ENCODE data around the gene SRRM3. TPM values are rescaled to one million over a fixed set of nuclear protein-coding genes. Genes with fewer than 3 reads are reported as not detected.

Gene SRRM3
- total and polyA plus RNA-seq, 9 of the 15 experiments (the other 6 are each of a cell fraction or from before 2014, with no cell fraction given) = 0.04 to 0.91 (median 0.46) TPM; not detected in 2

GRCh38 chr7:76303202-76304147, 101.8 kb downstream of the SRRM3 start (continued):
- TF ChIP-seq E2F8 (IDR thresholded peaks at IDR 0.05; ENCODE audit: low read depth, partially characterized antibody) = no peak
- TF ChIP-seq, protein P1, sequence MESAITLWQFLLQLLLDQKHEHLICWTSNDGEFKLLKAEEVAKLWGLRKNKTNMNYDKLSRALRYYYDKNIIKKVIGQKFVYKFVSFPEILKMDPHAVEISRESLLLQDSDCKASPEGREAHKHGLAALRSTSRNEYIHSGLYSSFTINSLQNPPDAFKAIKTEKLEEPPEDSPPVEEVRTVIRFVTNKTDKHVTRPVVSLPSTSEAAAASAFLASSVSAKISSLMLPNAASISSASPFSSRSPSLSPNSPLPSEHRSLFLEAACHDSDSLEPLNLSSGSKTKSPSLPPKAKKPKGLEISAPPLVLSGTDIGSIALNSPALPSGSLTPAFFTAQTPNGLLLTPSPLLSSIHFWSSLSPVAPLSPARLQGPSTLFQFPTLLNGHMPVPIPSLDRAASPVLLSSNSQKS (CRISPR knock-in tag; IDR thresholded peaks at IDR 0.05) = no peak
- peak; percentile 53; the same call in 1 of the 2 replicates for TF ChIP-seq ZNF232 (CRISPR knock-in tag; IDR thresholded peaks at IDR 0.05)
- TF ChIP-seq SAFB2 (IDR thresholded peaks at IDR 0.05; ENCODE audit: borderline replicate concordance, low read depth, low read length, severe bottlenecking) = no peak
- TF ChIP-seq ZNF41 (CRISPR knock-in tag; conservative IDR thresholded peaks at IDR 0.05) = no peak
- TF ChIP-seq ESRRB (CRISPR knock-in tag; IDR thresholded peaks at IDR 0.05; ENCODE audit: borderline replicate concordance) = no peak
- no peak for TF ChIP-seq ZNF384 (IDR thresholded peaks at IDR 0.05; ENCODE audit: low read depth, low read length)
- no peak for TF ChIP-seq STAT5A (IDR thresholded peaks at IDR 0.05; ENCODE audit: borderline replicate concordance, low read length)
- TF ChIP-seq THRB (CRISPR knock-in tag; conservative IDR thresholded peaks at IDR 0.05) = no peak
- TF ChIP-seq ZNF408 (CRISPR knock-in tag; IDR thresholded peaks at IDR 0.05; ENCODE audit: low read depth) = no peak
- TF ChIP-seq NR3C1 (CRISPR knock-in tag; IDR thresholded peaks at IDR 0.05) = no peak
- TF ChIP-seq ZNF445 (CRISPR knock-in tag; IDR thresholded peaks at IDR 0.05; ENCODE audit: low read depth) = no peak
- TF ChIP-seq HDAC2 (IDR thresholded peaks at IDR 0.05) = no peak; the same call in 1 of the 2 replicates
- TF ChIP-seq, protein P2, sequence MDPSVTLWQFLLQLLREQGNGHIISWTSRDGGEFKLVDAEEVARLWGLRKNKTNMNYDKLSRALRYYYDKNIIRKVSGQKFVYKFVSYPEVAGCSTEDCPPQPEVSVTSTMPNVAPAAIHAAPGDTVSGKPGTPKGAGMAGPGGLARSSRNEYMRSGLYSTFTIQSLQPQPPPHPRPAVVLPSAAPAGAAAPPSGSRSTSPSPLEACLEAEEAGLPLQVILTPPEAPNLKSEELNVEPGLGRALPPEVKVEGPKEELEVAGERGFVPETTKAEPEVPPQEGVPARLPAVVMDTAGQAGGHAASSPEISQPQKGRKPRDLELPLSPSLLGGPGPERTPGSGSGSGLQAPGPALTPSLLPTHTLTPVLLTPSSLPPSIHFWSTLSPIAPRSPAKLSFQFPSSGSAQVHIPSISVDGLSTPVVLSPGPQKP (CRISPR knock-in tag; IDR thresholded peaks at IDR 0.05) = no peak
- TF ChIP-seq TAF9B (IDR thresholded peaks at IDR 0.05; ENCODE audit: partially characterized antibody) = peak; percentile 48
- TF ChIP-seq, protein P3, sequence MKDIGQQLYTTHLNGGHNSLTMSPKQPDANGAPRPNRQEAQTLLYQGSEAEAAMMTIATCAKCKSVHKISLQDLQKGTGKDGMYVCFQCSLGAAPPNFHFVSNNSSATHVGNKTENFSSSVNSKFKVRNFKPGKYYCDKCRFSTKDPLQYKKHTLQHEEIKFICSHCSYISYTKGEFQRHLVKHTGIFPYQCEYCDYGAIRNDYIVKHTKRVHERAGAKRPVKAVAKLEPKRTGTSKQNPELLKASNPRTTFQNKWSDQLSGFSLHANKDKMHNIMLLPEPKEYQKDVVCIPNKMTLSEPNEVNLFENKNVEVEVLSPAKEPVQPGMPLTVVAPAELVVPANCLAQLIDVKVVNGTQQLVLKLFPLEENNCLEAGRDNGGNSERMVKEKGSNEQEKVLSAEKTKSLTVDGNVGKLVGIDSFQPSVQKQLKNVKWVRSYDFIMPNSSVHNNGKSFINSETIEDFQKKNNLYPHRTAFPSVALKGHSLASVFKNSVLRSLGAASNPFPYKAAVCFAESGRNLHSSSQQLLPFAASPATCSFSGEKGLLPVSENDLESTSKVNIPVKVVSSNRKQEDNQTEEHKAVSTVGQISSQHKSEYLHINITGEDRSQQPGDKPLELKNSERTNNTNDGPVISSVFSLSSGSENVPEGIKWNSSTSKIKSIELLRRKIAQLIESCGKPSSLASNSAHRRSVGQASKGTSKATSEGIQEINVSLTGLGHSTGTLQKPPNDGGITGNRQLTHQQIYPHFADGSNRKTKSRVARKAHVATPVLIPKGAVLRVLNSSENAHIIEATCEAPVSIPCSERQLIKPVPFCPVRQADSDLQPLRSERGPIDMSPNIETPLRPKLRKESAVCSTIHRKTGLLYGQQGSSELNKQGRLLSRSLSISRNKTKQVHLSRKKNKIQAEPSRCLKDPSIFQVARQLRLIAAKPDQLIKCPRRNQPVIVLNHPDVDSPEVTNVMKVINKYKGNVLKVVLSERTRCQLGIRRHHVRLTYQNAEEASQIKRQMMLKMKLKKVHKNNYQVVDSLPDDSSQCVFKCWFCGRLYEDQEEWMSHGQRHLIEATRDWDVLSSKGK (CRISPR knock-in tag; IDR thresholded peaks at IDR 0.05) = no peak

Measured in K562 (cell line).